Activated T-helper 1 cell treated with anti-CD3 and anti-CD28 coated beads, Interleukin-2, amount 50 U/mL, for 16 hours (primary cell): ENCODE results near the gene ZC3HAV1.
"Not testable (repeated sequence)": the region's sequence is repeated elsewhere in the genome, so short reads cannot be mapped to it uniquely, and the experiment has no call there.

Experiments
- DNase-seq, 2 donors: peaks; one replicate each; pipeline ENCODE4 v3.0.0-alpha.2; 2020; ENCODE audit warnings: low read depth in 1 of 2, low spot score in 1 of 2

ZC3HAV1 gene

DNA sequence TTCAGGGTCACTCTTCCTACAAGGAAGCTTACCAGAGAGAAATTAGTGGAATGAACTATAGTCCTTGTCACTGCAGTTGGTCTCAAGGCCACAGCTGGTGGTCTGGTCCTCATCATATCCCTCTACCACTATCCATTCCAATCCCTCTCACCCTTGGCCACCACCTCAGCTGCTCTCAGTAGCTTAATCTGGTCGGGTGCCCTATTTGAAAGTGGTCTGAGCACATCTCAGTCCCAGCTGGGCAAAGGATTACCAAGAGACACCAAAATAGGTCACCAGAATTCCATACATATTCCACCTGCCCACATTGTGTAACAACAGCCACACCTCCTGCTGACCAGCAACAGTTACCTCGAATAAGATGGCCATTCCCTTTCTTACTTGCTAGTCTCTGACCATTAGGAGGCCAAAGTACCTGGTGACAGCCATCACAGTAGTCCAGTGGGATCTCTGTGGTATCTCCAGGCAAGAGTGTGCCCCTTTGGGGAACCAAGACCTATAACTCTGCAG is 3.3 kb upstream of the ZC3HAV1 start:
- no peak for DNase-seq

DNA sequence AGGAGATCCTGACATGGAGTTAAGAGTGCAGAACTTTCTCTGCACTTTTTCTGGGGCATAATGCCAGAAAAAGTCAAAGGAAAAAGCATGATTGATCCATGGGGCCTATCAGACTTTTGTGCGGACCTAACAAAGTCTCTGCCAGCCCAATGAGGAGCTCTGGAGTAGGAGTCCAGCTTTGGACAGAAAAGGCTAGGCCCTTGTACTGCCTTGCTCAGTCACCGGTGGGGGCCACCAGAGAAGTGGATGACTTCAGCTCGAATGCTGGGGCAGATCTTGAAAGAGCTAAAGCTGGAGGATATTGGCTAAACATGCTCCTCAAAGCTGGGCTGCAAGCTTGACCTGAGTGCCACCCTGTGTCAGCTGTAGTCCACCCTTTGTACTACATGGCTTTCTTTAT is 2.8 kb upstream of the ZC3HAV1 start:
- no peak for DNase-seq

DNA sequence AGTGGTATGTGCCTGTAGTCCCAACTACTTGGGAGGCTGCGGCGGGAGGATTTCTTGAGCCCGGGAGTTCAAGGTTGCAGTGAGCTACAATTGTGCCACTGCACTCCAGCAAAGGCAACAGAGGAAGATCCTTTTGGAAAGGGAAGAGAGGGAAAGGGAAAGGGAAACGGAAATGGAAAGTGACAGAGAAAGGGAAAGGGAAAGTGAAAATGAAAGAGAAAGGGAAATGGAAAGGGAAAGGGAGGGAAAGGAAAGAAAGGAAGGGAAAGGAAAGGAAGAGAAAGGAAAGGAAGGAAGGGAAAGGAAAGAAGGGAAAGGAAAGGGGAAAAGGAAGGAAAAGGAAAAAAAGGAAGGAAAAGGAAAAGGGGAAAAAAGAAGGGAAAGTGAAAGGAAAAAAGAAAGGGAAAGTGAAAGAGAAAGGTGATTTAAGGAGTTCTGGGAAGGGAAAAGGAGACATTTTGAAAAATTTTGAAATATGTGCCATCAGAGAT is 2.3 kb upstream of the ZC3HAV1 start:
- no peak for DNase-seq

DNA sequence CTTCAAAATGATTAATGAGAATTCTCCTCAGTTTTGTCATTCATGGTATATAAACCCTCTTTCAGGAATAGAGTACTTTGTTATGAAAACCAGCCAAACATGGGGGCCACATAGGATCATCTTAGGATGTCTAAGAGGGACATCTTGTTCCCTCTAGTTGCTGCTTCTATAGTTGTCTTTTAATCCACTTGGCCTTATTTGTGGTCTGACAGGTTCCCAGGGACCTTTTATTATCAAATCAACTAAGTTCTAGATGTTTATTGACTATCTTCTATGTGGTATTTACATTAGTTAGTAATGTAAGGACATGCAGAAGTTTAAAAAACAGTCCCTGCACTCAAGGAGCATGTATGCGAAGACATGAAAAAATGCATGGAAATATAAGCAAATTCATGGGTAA is 1.6 kb upstream of the ZC3HAV1 start:
- no peak for DNase-seq

DNA sequence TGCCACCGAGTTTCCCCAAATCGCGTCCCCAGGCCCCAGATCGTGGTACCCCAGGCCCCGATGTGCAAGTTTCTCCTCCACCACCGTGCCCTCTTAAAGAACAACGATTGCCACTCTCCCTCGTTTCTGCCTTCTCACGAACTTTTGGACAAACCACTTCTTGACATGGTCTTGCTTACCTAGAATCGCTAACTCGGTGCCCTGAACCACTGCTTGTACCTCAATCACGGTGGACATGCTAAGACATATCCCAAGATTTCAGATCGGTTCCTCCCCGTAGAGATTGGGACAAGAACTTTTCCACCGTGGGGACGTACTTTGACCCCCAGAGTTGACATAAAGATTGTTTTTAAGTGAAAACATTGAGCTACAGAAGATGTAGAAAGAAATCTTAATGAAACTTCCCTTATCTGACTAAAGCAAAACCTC is 477 bp upstream of the ZC3HAV1 start:
- DNase-seq = no peak

DNA sequence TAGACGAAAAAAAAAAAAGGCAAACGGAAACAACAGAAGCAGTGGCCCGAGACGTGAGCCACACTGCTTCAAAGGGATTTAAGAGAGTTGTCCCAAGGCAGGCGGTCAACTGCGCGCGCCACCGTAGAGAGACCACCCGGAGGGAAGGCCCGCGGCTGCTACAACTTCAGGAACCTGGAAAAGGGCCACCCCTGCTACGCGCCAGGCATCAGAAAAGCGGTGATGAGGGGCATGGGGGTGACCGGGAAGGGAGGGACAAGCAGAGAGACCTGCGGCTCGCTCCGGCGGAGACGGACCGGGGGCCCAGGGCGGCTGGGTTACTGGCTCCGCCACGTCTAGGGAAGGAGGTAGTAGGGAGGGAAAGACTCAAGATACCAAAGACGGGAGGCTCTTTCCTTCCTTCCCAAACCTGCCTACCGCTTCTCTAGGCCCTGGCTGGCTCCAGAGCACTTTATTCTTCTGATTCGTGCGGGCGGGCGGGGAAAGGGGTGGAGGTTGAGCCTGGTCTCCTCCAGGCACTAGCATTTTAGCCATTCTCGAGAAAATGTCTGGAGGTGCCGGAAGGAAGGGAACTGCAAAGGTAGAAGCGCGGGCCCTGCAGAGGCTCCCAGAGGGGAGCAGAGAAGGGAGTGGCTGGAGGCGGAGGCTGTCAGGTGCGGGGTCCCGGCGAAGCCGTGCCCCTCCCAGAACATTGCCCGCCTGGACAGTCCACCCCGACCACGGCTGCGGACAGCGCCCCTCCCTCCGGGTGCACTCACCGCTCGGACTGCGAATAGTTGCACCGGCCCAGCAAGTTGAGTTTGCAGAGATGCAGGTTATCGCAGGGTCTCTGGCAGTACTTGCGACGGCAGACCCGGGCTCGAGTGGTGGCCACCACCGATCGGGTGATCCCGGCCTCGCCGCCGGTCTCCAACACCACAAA is 993 bp downstream of the ZC3HAV1 start:
- no peak for DNase-seq

DNA sequence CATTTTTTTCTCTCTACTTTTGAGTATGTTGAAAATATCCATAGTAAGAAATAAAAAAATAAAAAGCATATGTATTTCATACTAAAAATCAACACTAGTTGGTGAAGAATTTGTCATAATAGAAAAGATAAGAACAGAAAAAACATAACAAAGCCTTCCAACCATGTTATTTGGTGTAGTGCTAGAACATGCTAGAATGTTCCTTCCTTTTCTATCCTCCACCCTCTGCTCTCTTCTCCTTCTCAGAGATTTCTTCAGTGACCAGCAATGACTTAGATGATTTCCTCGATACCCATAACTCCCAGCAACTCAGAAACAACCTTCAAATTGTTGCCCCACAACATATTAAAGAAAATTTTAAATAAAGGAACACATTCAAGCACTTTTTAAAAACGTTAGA is 2.6 kb downstream of the ZC3HAV1 start:
- no peak for DNase-seq

DNA sequence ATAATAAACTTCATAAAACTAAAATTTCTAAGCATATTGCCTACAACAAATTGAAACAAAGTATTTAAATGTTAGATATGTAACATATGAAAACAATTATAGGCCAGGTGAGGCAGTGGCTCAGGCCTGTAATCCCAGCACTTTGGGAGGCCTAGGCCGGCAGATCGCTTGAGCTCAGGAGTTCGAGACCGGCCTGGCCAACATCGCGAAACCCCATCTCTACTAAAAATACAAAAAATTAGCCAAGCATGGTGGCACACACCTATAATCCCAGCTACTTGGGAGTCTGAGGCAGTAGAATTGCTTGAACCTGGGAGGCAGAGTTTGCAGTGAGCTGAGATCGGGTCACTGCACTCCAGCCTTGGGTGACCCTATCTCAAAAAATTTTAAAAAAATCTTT is 3.3 kb downstream of the ZC3HAV1 start:
- DNase-seq = not testable (repeated sequence)

DNA sequence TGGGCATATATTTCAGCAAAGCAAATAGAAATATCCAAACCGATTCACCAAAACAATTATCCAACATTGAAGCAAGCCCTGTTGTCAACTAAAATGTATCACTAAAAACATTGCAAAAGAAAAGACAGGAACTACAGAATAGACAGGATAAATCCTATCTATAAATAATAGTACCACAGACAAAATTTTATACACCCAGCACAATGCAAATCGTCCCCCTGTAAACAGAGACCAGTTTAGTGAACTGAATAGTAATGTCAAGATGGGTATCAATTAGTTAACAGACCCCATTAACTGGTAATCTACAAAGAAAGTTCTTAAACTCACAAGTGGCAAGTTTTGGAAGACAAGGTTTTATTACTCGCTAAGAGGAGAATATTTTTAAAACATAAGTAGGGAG is 4.0 kb downstream of the ZC3HAV1 start:
- no peak for DNase-seq

DNA sequence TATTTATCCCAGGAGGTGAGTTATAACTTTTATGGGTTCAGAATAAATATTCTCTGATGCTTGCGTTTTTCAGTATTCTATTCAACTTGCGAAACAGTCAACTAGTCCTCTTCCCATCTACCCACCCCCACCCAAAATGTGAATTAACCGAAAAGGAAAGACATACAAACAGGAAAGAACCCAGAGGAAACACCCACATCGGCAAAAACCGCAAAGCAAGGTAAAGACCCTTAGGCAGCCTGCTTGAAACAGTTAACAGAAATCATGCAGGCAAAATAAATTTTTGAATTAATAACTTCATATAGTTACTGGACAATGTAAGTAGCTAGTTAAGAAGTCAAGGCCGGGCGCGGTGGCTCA is 5.4 kb downstream of the ZC3HAV1 start:
- DNase-seq = no peak

DNA sequence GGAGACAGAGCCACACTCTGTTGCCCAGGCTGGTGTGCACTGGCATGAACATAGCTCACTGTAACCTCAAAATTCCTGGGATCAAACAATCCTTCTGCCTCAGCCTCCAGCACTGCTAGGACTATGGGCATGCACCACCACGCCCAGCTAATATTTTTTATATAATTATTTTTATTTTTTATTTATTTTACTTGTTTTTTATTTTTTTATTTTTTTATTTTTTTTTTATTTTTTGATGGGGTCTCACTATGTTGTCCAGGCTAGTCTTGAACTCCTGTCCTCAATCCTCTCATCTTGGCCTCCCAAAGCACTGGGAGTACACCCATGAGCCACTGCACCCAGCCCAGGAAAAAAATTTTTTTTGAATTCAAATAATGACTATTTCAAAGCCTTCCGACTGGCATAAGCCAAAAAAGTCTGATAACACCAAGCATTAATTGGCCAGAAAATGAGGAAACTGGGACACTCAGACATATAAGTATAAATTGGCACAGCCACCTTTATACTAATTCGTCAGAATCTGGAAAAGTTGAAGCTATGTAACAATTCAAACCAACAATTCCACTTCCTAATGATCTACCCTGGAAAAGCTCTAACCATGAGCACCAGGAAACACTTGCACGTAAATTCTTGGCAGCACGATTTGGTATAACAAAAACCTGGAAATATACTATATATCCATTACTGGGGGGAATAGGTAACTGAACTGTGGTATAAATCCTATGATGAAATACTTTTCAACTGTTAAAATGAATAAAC is 6.3 kb downstream of the ZC3HAV1 start:
- no peak for DNase-seq

DNA sequence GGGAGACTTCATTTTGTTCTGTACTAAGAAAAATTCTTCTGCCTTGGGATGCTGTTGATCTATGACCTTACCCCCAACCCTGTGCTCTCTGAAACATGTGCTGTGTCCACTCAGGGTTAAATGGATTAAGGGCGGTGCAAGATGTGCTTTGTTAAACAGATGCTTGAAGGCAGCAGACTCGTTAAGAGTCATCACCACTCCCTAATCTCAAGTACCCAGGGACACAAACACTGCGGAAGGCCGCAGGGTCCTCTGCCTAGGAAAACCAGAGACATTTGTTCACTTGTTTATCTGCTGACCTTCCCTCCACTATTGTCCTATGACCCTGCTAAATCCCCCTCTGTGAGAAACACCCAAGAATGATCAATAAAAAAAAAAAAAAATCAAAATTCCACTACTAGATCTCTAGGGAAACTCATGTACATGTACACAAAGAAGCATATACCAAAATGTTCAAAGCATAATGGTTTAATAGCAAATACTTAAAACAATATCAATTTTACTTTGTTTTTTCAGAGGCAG is 7.8 kb downstream of the ZC3HAV1 start:
- not testable (repeated sequence) for DNase-seq

DNA sequence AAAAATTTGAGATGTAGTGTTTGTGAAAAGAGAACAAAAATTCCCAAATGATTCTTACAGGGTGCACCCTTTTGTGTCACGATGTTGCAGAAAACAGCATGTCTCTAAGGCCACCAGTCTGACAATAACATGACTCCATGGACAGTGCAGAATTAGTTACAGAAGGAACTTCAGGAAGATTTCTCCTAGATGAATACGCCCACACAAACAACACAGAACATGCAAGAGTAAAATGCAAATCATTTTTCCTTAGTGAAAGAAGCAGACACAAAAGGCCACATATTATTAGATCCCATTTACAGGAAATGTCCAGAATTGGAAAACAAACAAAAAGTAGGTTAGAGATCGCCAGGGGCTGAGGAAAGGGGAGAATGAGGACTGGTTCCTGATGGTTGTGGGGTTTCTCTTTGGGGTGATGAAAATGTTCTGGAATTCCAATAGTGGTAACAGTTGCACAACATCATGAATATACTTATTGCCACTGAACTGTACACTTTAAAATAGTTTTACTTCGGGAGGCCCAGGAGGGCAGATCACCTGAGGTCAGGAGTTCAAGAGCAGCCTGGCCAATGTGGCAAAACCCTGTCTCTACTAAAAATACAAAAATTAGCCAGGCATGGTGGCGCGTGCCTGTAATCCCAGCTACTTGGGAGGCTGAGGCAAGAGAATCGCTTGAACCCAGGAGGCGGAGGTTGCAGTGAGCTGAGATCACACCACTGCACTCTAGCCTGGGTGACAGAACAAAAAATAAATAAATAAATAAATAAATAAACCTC is 10.2 kb downstream of the ZC3HAV1 start:
- DNase-seq = no peak

DNA sequence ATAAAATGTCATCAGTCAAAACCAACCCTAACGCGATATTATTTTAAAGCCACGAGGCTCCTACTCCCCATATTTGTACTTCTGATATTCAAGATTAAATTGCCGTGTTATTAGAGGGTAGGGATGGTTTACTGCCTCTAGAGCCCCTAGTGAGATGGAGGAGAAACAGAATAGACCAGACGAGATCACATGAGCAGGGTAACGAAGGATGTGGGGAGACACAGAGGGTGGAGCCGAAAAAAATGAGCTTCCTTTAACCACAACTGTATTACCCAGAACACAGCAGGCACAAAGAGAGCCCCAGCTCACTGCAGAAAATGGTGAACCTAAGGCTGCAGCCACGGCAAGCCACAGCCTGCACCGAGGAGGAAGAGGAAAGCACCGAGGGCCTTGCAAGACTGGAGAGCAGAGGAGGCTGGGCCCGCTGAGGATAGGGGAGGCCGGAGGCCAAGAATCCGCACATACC is 14.3 kb downstream of the ZC3HAV1 start:
- peak; percentile 52 to 56 for DNase-seq

DNA sequence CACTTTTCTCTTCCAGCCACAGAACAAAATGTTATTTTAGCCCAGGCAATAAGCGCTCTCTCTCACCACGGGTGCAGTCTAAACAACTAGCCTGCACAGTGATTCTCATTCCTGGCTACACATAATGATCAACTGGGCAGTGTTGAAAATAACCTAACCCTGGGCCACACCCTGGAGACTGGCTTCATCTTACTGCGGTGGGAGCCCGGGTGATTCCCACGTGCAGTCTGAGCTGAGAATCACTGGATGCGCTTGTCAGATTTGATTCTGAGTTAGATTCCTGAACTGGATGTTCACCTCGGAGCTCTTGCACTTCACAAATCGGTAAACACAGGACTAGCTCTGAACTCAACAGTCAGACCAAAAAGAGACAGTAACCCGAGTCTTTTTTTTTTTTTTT is 14.9 kb downstream of the ZC3HAV1 start:
- DNase-seq = no peak

DNA sequence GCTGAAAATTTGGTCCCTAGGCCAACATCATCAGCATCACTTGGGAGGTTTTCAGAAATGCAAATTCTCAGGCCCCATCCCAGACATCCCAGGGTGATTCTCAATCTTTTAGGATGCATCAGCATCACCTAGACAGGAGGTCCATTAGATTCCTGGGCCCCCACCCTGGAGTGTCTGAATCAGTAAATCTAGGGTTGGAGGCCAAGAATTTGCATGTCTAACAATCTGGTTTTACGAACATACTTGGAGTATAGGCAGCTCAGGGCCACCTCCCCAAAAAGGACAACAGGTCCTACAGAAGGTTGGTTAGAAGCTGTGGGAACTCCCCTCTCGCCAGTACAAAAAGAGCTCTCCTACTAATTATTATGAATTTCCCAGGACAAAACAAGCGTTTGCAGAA is 15.5 kb downstream of the ZC3HAV1 start:
- no peak for DNase-seq

DNA sequence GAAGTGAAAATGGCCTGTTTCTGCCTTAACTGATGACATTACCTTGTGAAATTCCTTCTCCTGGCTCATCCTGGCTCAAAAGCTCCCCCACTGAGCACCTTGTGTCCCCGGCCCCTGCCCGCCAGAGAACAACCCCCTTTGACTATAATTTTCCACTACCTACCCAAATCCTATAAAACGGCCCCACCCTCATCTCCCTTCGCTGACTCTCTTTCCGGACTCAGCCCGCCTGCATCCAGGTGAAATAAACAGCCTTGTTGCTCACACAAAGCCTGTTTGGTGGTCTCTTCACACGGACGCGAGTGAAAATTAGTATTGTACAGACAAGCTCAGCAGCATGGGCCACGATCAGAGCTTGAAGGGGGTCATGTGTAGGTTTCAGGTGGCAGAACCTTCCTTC is 16.0 kb downstream of the ZC3HAV1 start:
- not testable (repeated sequence) for DNase-seq

DNA sequence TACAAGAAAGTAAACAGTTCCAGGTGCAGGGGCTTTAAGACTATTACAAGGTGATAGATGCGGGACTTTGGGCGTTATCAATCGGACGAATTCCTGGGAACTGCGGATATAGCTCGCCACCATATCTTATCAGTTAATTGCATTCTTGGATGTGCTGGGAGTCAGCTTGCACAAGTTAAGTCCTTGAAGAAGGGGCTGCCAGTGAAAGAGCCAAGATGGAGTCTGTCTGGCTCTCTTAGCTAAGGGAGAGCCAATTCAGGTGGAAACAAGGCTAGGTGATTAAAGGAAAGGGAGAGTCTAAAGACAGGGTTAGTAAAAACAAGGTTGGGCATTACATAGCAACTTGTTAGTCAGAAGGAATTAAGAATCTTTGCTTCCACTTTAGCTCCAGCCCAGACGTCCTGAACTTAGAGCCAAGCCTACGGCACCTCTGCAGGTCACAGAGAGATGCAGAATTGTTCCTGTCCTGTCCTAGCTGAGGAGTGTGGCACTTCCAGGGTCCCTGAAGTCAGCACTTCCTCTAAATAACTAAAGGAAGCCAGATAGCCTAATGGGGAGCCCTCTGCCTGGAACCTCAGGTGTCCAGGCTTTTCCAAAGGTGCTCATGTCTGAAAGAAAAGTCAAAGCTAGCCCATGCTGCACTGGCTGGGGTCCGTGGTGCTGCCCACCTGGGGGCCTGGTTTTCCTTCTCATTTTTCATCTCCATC is 17.3 kb downstream of the ZC3HAV1 start:
- DNase-seq = no peak

DNA sequence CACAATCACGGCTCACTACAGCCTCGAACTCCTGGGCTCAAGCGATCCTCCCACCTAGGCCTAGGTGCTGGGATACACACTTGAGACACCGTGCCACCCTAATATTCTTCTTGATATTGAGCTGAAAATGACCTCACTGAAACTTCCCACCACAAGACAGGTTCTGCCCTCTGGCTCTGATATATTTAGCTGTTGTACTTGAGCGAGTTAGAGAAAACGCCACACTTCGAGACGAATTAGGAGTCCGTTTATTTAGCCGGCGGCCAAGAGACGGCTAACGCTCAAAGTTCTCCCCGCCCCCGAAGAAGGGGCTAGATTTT is 17.9 kb downstream of the ZC3HAV1 start:
- DNase-seq = no peak

DNA sequence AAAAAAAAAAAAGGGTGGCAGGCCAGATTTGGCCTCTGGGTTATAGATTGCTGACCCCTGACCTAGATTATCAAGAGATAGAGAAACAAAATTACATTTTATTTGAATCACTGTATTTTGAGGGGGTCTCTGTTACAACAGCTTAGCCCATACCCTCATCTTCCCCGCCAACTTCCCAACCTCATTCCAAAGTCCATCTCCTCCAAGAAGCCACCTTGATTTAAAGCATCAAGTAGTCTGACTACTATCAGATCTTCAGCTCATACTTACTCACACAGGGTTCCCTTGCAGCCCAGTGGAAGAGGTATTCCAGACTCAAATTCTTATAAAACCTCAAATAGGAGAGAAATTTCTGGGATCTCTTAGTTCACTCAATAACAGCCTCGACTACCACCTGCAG is 20.4 kb downstream of the ZC3HAV1 start:
- no peak for DNase-seq
